ENCODE results near the gene ADCY10.

The ADCY10 gene

DNA sequence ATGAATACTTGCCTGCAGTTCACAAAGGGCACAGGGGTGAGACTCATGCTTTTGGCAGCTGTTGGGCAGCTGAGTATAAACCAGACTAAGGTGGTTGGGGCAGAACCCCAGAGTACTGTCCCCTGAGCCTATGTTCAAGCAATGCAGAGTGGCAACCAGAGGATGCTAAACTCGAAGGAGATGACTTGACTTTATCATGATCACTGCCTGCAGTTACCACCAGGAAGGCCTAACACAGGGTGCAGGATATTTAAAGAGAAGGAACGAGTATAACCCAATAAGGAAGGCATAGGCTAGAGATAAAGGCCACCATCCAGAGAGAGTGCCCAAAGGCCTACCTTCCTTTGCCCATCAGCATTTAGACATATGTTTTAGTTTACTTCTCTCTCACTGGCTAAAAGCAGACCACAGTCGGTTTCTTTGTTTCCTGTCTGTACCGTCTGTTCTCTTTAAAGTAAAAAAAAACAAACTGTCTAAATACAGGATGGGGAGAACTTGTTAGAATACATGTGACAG is 108.8 kb downstream of the ADCY10 start:
- TF ChIP-seq POLR2A (IDR thresholded peaks at IDR 0.05; ENCODE audit: low read depth, low read length) = no peak
- DNase-seq (ENCODE audit: insufficient read length, low spot score) (no peak), FAIRE-seq (no peak)

DNA sequence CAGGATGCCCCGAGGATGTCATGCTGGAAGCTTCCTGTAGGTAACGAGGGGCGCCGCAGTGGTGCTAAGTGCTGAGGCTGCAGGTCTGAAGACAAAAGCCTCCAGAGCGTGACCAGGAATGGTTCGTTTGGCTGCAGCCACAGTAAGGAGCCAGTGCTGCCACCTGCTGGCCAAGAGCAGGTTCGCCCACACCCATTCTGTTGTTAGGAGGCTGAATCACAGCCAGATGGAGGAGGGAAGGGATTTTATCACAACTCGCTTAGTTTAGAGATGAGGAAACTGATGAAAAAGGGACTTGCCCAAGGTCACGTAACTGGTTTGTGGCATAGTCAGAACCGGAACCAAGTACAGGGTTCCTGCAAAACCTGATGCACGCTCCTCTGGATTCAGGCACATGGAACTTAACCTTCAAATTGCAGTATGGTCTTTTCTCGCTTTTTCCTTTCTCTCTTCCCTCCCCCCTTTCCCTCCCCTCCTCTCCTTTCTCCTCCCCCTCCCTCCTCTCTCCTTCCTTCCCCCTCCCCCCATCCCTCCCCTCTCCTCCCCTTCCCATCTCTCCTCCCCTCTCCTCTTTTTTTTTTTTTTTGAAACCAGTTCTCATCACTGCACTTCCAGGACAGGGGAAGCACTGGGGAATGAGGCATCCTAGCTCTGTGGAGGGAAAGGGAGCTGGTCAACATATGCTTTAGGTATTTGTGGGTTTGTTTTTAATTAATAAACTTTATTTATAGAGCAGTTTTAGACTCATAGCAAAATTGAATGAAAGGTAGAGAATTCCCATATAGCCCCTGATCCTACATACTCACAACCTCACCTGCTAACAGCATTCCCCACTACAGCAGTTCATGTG is 110.4 kb downstream of the ADCY10 start:
- FAIRE-seq (no peak), DNase-seq (ENCODE audit: insufficient read length, low spot score) (peak; percentile 80)
- TF ChIP-seq POLR2A (IDR thresholded peaks at IDR 0.05; ENCODE audit: low read depth, low read length) = no peak

DNA sequence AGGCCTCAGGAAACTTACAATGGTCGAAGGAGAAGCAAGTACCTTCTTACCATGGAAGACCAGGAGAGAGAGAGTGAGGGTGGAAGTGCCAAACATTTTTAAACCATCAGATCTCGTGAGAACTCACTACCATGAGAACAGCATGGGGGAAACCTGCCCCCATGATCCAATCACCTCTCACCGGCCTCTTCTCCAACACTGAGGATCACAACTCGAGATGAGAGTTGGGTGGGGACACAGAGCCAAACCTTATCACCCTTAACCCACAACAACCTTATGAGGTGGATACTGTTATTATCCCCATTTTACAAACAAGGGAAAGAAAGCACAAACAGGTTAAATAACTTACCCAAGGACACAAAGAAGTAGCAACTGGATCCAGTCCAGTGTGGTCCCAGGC is 111.7 kb downstream of the ADCY10 start:
- FAIRE-seq (no peak), DNase-seq (ENCODE audit: insufficient read length, low spot score) (no peak)
- TF ChIP-seq POLR2A (IDR thresholded peaks at IDR 0.05; ENCODE audit: low read depth, low read length) = no peak

DNA sequence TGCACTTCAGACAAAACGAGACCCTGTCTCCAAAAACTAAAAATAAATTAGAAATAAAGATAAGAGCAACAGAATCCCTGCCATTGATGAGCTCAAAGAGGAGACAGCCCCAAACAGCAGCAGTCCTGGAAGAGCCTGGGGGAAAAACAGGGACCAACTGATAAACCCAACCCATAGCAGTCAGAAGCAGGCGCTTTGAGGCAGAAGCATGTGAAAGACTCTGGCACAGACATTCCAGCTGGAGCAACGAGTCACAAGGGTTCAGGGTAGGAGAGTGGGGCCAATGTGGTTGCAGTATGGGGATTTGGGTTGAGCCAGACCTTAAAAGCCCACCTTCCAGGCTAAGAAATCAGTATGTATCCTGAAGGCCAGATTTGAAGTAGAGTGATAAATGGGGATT is 113.7 kb downstream of the ADCY10 start:
- TF ChIP-seq POLR2A (IDR thresholded peaks at IDR 0.05; ENCODE audit: low read depth, low read length) = no peak
- FAIRE-seq (no peak), DNase-seq (ENCODE audit: insufficient read length, low spot score) (no peak)

DNA sequence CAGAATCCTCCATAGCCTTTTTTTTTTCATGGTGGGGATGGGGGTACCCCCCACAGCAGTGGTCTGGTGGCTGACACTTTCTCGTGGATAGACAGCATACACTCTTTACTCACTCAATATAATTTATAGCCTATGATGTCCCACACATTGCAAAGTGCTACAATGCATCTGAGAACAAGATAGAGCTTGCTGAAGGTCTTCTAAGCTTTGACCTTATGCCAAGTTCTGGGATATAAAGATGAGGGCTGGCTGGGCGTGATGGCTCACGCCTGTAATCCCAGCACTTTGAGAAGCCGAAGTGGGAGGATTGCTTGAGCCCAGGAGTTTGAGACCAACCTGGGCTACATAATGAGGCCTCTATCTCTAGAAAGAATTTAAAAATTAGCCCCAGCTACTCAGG is 114.2 kb downstream of the ADCY10 start:
- FAIRE-seq (no peak), DNase-seq (ENCODE audit: insufficient read length, low spot score) (no peak)
- TF ChIP-seq POLR2A (IDR thresholded peaks at IDR 0.05; ENCODE audit: low read depth, low read length) = no peak

DNA sequence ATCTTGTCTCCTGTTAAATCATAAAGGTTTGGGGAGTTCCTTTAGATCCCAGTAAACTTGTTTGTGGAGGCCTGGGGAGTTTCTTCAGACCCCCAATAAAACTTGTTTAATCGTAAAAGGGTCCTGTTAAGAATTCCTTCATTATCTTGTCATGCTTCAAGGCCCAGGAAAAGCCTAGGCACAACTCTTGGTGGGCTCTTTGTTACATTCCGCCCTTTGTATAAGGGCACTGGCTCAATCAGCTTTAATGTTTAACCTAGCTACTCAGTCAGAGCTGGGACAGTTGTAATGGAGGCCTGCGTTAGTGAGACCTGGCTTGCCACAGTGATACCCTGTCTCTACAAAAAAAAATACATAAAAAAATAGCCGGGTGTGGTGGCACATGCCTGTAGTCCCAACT is 115.0 kb downstream of the ADCY10 start:
- no peak for TF ChIP-seq POLR2A (IDR thresholded peaks at IDR 0.05; ENCODE audit: low read depth, low read length)
- DNase-seq (ENCODE audit: insufficient read length, low spot score) = no peak
- no peak for FAIRE-seq

DNA sequence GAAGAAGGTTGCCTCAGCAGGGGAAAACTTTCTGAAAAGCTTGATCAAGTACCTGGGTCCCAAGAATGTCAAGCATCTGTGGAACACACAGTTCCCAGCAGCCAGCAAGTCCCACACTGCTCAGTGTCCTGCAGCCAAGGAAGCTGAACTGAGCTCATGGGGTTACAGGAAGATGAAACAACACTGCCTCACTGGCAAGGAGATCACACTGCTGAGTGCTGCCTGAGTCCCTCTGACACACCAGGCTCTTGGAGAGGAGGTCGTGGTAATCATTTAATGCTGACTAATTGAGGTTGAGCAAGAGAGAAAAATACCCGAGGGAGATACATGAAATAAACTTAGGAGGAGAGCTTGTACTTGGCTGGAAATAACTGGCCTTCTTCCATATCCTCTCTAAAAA is 116.9 kb downstream of the ADCY10 start:
- TF ChIP-seq POLR2A (IDR thresholded peaks at IDR 0.05; ENCODE audit: low read depth, low read length) = no peak
- DNase-seq (ENCODE audit: insufficient read length, low spot score) (peak; percentile 70), FAIRE-seq (peak; percentile 70)

DNA sequence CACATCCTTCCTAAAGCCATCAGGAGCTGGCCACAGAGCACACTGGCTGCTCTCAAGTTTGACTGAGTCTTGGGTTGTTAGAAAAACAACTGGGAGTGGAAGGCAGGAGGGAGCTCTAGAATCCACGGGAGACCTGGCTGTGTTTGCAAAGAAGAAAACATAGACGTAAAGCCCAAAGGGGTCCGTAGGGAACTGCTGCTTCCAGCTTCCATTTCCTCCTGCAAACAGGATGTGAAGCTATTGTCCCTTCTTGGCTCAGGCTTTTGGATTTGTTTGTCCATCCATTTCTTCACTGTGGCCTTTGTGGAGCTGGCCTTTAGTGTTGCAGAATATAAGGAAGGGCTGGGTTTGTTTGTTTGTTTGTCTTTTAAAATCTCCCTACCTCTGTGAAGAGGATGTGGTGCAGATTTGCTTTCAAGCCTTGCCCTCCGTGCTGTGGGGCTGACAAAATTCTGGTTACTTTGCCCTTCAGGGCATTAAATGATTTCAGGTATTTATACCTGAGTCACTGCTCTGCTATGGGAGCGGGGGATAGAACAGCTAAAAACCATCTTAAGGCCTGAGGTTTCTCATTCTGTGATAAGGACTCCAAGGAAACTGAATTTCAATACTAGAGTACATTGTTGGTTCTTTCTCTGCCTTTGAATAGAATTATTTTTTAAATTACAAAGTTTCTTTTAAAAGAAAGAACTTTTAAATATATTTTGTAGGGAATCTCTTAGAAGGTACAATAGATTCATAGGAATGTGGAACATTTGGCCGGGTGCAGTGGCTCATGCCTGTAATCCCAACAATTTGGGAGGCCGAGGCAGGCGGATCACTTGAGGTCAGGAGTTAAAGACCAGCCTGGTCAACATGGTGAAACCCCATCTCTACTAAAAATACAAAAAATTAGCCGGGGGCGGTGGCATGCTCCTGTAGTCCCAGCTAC is 117.9 kb downstream of the ADCY10 start:
- no peak for DNase-seq (ENCODE audit: insufficient read length, low spot score)
- no peak for FAIRE-seq
- TF ChIP-seq POLR2A (IDR thresholded peaks at IDR 0.05; ENCODE audit: low read depth, low read length) = no peak

DNA sequence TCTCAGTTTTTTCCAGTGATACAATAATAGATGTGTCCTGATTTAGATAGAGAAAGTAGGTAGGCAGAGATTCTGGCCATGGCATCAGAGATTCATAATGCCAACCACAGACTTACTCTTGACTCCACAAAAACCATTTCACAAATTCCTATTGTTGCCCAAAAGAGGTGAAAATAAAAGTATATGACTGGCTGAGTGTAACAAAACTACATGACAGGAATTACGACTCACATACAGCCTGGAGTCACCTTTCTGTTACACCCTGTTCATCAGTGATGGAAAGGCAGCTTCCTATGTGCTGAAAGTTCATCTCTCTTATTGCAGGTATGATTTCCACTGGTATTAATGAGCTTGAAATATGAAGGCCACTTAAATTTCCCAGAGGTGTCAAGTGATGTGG is 119.9 kb downstream of the ADCY10 start:
- no peak for DNase-seq (ENCODE audit: insufficient read length, low spot score)
- no peak for TF ChIP-seq POLR2A (IDR thresholded peaks at IDR 0.05; ENCODE audit: low read depth, low read length)
- no peak for FAIRE-seq

DNA sequence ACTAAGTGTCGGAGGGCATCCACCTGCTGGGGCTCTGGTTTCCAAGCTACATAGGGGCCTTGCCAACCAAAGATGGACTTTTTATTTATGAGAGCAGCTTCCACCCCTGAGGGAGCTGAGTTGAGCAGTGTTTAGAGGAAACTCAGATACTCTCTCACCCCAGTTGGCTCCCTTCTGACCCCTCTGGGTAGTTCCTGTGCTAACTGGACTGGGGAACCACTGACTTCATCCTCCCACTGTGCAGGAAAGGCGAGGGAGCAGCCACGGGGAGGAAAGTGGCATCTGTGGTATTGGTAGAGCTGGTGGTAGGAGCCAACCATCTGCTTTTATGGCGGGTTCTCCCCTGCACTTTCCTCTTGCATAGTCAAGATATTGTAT is 121.8 kb downstream of the ADCY10 start:
- TF ChIP-seq POLR2A (IDR thresholded peaks at IDR 0.05; ENCODE audit: low read depth, low read length) = no peak
- DNase-seq (ENCODE audit: insufficient read length, low spot score) (no peak), FAIRE-seq (no peak)

DNA sequence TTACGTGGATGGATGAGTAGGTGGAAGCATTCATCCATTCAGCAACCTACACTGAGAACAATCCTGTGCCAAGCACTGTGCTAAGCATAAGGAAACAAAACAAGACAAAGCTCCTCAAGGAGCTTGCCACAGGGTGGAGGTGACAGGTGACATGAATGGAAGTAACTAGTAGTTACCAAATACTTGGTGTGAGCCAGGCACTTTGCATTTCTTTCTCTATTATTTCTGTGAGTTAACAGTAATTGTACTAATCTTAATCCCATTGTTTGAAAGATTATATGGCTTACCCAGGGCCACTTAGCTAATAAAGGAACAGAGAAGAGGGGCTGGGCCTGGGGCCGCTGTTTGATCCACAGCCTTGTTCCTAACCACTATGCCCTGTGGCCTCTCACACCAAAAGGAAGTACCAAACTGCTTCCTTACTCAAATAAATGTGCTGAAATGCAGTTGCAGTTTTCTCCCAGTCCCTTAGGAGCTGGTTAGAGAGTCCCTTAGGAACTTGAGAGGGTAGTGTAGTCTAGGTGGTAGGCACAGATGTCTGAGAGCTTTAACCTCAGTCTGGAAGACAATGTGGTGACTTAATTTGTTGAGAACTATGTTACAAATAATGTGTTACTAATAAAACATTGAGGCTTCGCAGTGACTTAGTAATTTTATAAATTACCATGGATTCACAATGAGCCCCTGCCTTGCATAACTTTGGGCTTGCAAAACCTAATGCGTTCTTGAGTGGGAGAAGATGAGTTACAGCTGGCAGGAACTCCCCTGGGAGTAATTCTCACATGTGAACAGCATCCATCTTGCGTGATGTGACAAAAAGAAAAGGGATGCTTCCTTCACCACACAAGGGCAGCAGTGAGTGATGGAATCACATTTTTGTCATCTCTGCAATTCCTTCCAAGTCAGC is 122.4 kb downstream of the ADCY10 start:
- DNase-seq (ENCODE audit: insufficient read length, low spot score) = no peak
- no peak for FAIRE-seq
- no peak for TF ChIP-seq POLR2A (IDR thresholded peaks at IDR 0.05; ENCODE audit: low read depth, low read length)

DNA sequence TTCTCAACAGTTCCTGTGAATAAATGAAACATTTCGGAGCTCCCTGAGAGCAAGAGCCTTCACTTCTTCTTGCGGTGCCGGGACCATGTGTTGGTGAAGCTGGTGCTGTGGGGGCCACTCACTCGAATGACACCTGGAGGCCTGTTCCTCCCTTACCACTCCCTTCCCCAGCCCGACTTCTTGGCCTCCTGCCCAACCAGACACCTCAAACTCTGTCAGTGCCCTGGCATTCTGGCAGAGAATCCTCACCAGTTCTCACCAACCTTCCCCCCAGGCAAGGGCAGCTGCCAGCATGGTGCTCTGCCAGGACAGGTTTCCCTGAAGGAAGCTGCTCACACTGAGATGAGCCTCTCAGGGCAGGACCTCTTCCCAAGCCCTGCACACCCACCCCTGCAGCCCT is 123.8 kb downstream of the ADCY10 start:
- no peak for FAIRE-seq
- no peak for TF ChIP-seq POLR2A (IDR thresholded peaks at IDR 0.05; ENCODE audit: low read depth, low read length)
- no peak for DNase-seq (ENCODE audit: insufficient read length, low spot score)

DNA sequence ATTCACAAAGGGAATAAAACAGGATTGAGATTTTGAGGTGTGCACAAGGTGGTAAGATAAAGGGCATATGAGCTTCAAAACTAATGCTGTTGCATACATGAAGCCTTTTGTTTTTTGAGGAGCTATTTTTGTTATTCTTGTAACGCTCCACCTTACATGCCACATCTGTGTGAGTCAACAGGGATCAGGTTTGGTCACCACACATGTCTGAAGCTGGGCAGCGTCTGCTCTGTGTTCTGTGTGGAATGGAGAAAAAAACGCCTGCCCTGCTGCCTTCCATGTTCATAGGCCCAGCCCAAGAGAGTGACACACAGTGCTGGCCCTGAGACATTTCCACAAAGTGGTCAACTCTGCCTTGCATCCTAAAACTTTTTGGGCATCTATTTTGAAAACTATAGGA is 124.4 kb downstream of the ADCY10 start:
- FAIRE-seq = no peak
- no peak for DNase-seq (ENCODE audit: insufficient read length, low spot score)
- TF ChIP-seq POLR2A (IDR thresholded peaks at IDR 0.05; ENCODE audit: low read depth, low read length) = no peak
